ENCODE results near the gene VAV2. TPM values are rescaled to one million over a fixed set of nuclear protein-coding genes. Genes with fewer than 3 reads are reported as not detected.

The VAV2 gene
- total and polyA plus RNA-seq, 4 donors = 13.0 to 28.2 (median 16.3) TPM

- TF ChIP-seq CTCF (IDR thresholded peaks at IDR 0.05; ENCODE audit: control extremely low read depth, extremely low read depth) = no peak
- H3K27me3 ChIP-seq (ENCODE audit: control insufficient read depth in 3 of 3, insufficient read depth in 3 of 3, low read length in 2 of 3) = no peaks in the 10 kb centered on the region
- DNase-seq (no peak), ATAC-seq (ENCODE audit: insufficient read depth, low FRiP score) (no peak)
- no peaks in the 10 kb centered on the region for H3K9me3 ChIP-seq (ENCODE audit: control insufficient read depth in 4 of 4, insufficient read depth in 3 of 4, low read length in 3 of 4)
- H3K27ac ChIP-seq (ENCODE audit: low read depth in 1 of 2, low read length in 1 of 2) = no peak overlapping the region
- peaks cover 0 to 34% (median 6%) of the 10 kb centered on the region in 4 donors for H3K36me3 ChIP-seq (ENCODE audit: control insufficient read depth in 4 of 4, insufficient read depth in 4 of 4, low read length in 4 of 4)
- no peak overlapping the region for H3K4me3 ChIP-seq
- no peaks in the 10 kb centered on the region for H3K4me1 ChIP-seq (ENCODE audit: control insufficient read depth in 5 of 5, insufficient read depth in 5 of 5, low read length in 5 of 5)
- no peak overlapping the region for H3K9ac ChIP-seq (ENCODE audit: insufficient read depth in 1 of 2, low read length in 2 of 2)
- 76 to 77% methylated on average over 21 of the region's 21 CpGs for WGBS, 2 donors
Observed at GRCh38 chr9:133803028-133803585, 189.0 kb downstream of the VAV2 start.

- H3K27ac ChIP-seq (ENCODE audit: low read depth in 1 of 2, low read length in 1 of 2) = no peak overlapping the region
- ATAC-seq (ENCODE audit: insufficient read depth, low FRiP score) = no peak
- peaks cover 0 to 24% (median 6%) of the 10 kb centered on the region in 4 donors for H3K36me3 ChIP-seq (ENCODE audit: control insufficient read depth in 4 of 4, insufficient read depth in 4 of 4, low read length in 4 of 4)
- no peak overlapping the region for H3K4me3 ChIP-seq
- H3K27me3 ChIP-seq (ENCODE audit: control insufficient read depth in 3 of 3, insufficient read depth in 3 of 3, low read length in 2 of 3) = no peaks in the 10 kb centered on the region
- H3K9me3 ChIP-seq (ENCODE audit: control insufficient read depth in 4 of 4, insufficient read depth in 3 of 4, low read length in 3 of 4) = no peaks in the 10 kb centered on the region
- DNase-seq = no peak
- no peak for TF ChIP-seq CTCF (IDR thresholded peaks at IDR 0.05; ENCODE audit: control extremely low read depth, extremely low read depth)
- no peaks in the 10 kb centered on the region for H3K4me1 ChIP-seq (ENCODE audit: control insufficient read depth in 5 of 5, insufficient read depth in 5 of 5, low read length in 5 of 5)
- 93% methylated on average over 10 of the region's 10 CpGs for WGBS, 2 donors
- H3K9ac ChIP-seq (ENCODE audit: insufficient read depth in 1 of 2, low read length in 2 of 2) = no peak overlapping the region
Observed at GRCh38 chr9:133801739-133802138, 190.4 kb downstream of the VAV2 start.

- no peak overlapping the region for H3K4me3 ChIP-seq
- H3K9ac ChIP-seq (ENCODE audit: insufficient read depth in 1 of 2, low read length in 2 of 2) = no peak overlapping the region
- H3K36me3 ChIP-seq (ENCODE audit: control insufficient read depth in 4 of 4, insufficient read depth in 4 of 4, low read length in 4 of 4) = peaks cover 0 to 13% (median 6%) of the 10 kb centered on the region in 4 donors
- ATAC-seq (ENCODE audit: insufficient read depth, low FRiP score) = no peak
- TF ChIP-seq CTCF (IDR thresholded peaks at IDR 0.05; ENCODE audit: control extremely low read depth, extremely low read depth) = no peak
- DNase-seq = no peak
- WGBS, 2 donors = 92 to 93% methylated on average over 13 of the region's 13 CpGs
- H3K27me3 ChIP-seq (ENCODE audit: control insufficient read depth in 3 of 3, insufficient read depth in 3 of 3, low read length in 2 of 3) = no peaks in the 10 kb centered on the region
- no peak overlapping the region for H3K27ac ChIP-seq (ENCODE audit: low read depth in 1 of 2, low read length in 1 of 2)
- H3K4me1 ChIP-seq (ENCODE audit: control insufficient read depth in 5 of 5, insufficient read depth in 5 of 5, low read length in 5 of 5) = no peaks in the 10 kb centered on the region
- no peaks in the 10 kb centered on the region for H3K9me3 ChIP-seq (ENCODE audit: control insufficient read depth in 4 of 4, insufficient read depth in 3 of 4, low read length in 3 of 4)
Observed at GRCh38 chr9:133800266-133800665, 191.9 kb downstream of the VAV2 start.

GRCh38 chr9:133799716-133800115, 192.4 kb downstream of the VAV2 start:
- WGBS, 2 donors = 92 to 95% methylated on average over 15 to 17 of the region's 17 CpGs
- no peak overlapping the region for H3K4me3 ChIP-seq
- H3K4me1 ChIP-seq (ENCODE audit: control insufficient read depth in 5 of 5, insufficient read depth in 5 of 5, low read length in 5 of 5) = no peaks in the 10 kb centered on the region
- no peak for DNase-seq
- no peaks in the 10 kb centered on the region for H3K27me3 ChIP-seq (ENCODE audit: control insufficient read depth in 3 of 3, insufficient read depth in 3 of 3, low read length in 2 of 3)
- H3K9me3 ChIP-seq (ENCODE audit: control insufficient read depth in 4 of 4, insufficient read depth in 3 of 4, low read length in 3 of 4) = no peaks in the 10 kb centered on the region
- H3K9ac ChIP-seq (ENCODE audit: insufficient read depth in 1 of 2, low read length in 2 of 2) = no peak overlapping the region
- H3K36me3 ChIP-seq (ENCODE audit: control insufficient read depth in 4 of 4, insufficient read depth in 4 of 4, low read length in 4 of 4) = peaks cover 0 to 13% (median 4%) of the 10 kb centered on the region in 4 donors
- TF ChIP-seq CTCF (IDR thresholded peaks at IDR 0.05; ENCODE audit: control extremely low read depth, extremely low read depth) = no peak
- no peak overlapping the region for H3K27ac ChIP-seq (ENCODE audit: low read depth in 1 of 2, low read length in 1 of 2)
- ATAC-seq (ENCODE audit: insufficient read depth, low FRiP score) = no peak
